ENCODE data around the gene GLIPR2. TPM values are rescaled to one million over a fixed set of nuclear protein-coding genes. Genes with fewer than 3 reads are reported as not detected.
A peak's percentile ranks its signal among the peaks of the same experiment; 100 is the strongest.

GLIPR2 gene
- total RNA-seq, 4 donors from 2014 or later = 3.3 to 5.3 (median 3.9) TPM

DNA sequence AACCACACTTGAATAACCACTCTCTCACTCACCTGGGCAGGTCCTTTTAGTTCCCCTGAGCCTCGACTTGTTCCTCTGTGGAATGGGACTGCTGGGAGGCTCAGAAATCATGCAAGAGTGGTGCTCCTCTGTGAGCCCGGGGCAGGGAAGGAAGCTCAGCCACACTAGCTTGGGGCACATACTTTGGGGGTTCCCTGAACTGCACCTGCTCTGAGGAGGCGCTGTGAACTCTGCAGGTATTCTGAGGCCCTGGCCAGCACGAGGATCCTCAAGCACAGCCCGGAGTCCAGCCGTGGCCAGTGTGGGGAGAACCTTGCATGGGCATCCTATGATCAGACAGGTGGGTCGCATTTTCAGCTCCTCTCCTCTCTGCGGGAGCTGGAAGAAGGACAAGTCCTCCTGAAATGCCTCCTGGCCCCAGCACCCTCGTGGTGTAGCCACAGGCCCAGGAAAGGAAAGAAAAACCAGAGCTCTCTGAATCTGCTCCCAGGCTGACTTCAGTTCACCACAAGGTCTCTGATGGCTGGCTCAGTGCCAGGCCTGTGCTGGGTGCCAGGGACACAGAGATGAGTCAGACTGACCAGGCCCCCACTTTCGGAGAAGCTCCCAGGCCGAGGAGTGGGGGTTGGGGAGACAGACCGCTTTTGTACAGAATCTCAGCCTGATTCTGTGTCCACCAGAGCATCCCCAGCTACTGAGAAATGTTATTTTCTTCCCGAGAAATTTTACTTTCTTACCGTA, 11.9 kb downstream of the GLIPR2 start:
- TF ChIP-seq CTCF (IDR thresholded peaks at IDR 0.05 in 4 of 5, conservative IDR thresholded peaks at IDR 0.05 in 1 of 5) (no peak), POLR2A (IDR thresholded peaks at IDR 0.05) (no peak)

DNA sequence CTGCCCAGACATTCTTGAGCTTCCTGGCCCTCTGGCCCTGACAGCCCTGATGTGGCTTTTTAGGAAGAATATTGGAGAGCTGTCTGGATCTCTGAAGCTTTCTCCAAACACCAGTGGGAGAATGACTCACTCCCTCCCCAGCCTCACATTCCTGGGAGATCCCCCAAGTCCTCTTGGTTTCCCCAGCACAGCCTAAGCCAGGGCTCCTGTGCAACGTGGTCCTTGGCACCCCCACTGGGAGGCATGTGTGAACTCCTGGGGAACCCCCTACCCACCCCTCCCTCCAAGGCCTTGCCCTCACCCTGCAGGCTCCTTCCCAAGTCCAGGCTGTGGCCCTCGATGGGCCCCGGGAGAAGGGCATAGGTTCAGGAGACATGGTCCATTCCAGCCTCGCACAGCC, 12.7 kb downstream of the GLIPR2 start:
- intact Hi-C loops (cut with DNase I; ENCODE audit: low total_unique reads) (no loop called here), in situ Hi-C loops (cut with MboI; ENCODE audit: low sequenced_read_pairs in 4 of 4) (no loop called here)
- TF ChIP-seq POLR2A (IDR thresholded peaks at IDR 0.05) = no peak
- no peak for DNase-seq
- Histone ChIP-seq H3K4me3 (no peak overlapping the region), H3K27me3 (peaks cover 0 to 2% (median 0%) of the 10 kb centered on the region in 3 donors), H3K4me1 (peaks cover 5 to 7% of the 10 kb centered on the region in 2 donors), H3K27ac (peak overlapping the region in 3 of 4 donors; percentile 27 to 58 (median 35)), H3K9me3 (no peaks in the 10 kb centered on the region), H3K36me3 (no peaks in the 10 kb centered on the region)
- no peak for ATAC-seq

More for the DNA sequence above, 11.9 kb downstream of the GLIPR2 start:
- no peaks in the 10 kb centered on the region for H3K36me3 ChIP-seq
- H3K27ac ChIP-seq = peak overlapping the region; percentile 27 to 58 (median 40)
- H3K9me3 ChIP-seq = no peaks in the 10 kb centered on the region
- peaks cover 3 to 7% of the 10 kb centered on the region in 2 donors for H3K4me1 ChIP-seq
- H3K27me3 ChIP-seq = peaks cover 0 to 2% (median 0%) of the 10 kb centered on the region in 3 donors
- ATAC-seq (peak; percentile 73 to 83), DNase-seq (peak; percentile 78 to 88)
- in situ Hi-C loops (cut with MboI; ENCODE audit: low sequenced_read_pairs in 4 of 4) = no loop called here
- intact Hi-C loops (cut with DNase I; ENCODE audit: low total_unique reads) = no loop called here
- no peak overlapping the region for H3K4me3 ChIP-seq

GRCh38 chr9:36150574-36151315, 14.2 kb downstream of the GLIPR2 start:
- intact Hi-C loops (cut with DNase I; ENCODE audit: low total_unique reads) = no loop called here
- H3K27me3 ChIP-seq = no peaks in the 10 kb centered on the region
- H3K36me3 ChIP-seq = no peaks in the 10 kb centered on the region
- TF ChIP-seq CTCF (IDR thresholded peaks at IDR 0.05 in 4 of 5, conservative IDR thresholded peaks at IDR 0.05 in 1 of 5) (no peak), POLR2A (IDR thresholded peaks at IDR 0.05) (no peak)
- ATAC-seq (no peak), DNase-seq (no peak)
- H3K4me1 ChIP-seq = peaks cover 7 to 8% of the 10 kb centered on the region in 2 donors
- H3K9me3 ChIP-seq = no peaks in the 10 kb centered on the region
- in situ Hi-C loops (cut with MboI; ENCODE audit: low sequenced_read_pairs in 4 of 4) = no loop called here
- H3K27ac ChIP-seq = peak overlapping the region in 2 of 4 donors; percentile 24 to 44
- no peak overlapping the region for H3K4me3 ChIP-seq

DNA sequence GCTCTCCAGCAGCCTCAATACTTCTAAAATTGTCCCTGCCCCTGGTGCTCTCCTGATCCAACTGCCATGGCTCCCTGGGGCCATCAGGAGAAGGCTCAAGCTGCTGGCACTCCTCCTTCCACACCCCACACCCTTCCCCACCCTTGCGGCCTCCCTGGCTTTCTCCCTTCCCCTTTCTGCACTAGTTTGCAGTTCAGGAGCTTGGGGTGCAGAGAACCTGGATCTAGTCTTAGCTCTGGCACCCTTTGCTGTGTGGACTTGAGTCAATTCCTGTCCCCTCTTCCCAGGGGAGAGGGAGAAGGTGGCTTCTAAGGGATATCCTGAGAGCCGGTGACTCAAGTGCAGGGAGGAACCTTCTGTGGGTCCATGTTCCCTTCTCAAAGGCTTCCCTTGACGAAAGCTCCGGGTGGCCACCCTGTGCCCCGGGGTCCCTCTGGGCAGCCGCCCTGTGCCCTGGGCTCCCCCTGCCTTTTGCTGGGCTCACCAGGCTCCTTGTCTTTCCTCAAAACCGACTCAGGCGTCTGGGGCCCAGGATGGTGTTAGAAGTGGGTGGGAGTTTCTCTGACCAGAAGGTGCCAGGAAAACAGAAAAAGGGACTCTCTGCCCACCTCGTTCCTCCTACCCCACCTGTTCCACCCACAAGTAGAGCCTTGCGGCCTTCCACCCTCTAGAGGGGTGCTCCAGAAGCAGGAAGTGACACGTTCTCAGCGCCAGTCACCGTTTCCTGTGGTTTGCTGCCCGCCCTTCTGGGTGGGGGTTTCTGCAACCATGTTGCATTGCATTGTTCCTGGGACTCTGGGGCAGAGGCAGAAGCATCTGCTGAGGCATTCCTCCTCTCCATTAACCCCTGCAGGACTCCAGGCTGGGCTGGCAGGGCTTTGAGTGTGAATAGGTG, 15.0 kb downstream of the GLIPR2 start:
- H3K36me3 ChIP-seq = no peaks in the 10 kb centered on the region
- no peaks in the 10 kb centered on the region for H3K27me3 ChIP-seq
- peaks cover 7 to 8% of the 10 kb centered on the region in 2 donors for H3K4me1 ChIP-seq
- intact Hi-C loops (cut with DNase I; ENCODE audit: low total_unique reads) (no loop called here), in situ Hi-C loops (cut with MboI; ENCODE audit: low sequenced_read_pairs in 4 of 4) (no loop called here)
- H3K4me3 ChIP-seq = no peak overlapping the region
- no peak for DNase-seq
- TF ChIP-seq POLR2A (IDR thresholded peaks at IDR 0.05) = no peak
- peak overlapping the region in 3 of 4 donors; percentile 24 to 44 (median 36) for H3K27ac ChIP-seq
- H3K9me3 ChIP-seq = no peaks in the 10 kb centered on the region
- no peak for ATAC-seq

- Histone ChIP-seq H3K27ac (peak overlapping the region in 2 of 4 donors; percentile 41 to 59), H3K4me1 (peaks cover 5 to 8% of the 10 kb centered on the region in 2 donors), H3K36me3 (no peaks in the 10 kb centered on the region), H3K27me3 (no peaks in the 10 kb centered on the region), H3K4me3 (no peak overlapping the region), H3K9me3 (no peaks in the 10 kb centered on the region)
- ATAC-seq (no peak), DNase-seq (no peak)
- intact Hi-C loops (cut with DNase I; ENCODE audit: low total_unique reads) (no loop called here), in situ Hi-C loops (cut with MboI; ENCODE audit: low sequenced_read_pairs in 4 of 4) (no loop called here)
- no peak for TF ChIP-seq CTCF (IDR thresholded peaks at IDR 0.05 in 4 of 5, conservative IDR thresholded peaks at IDR 0.05 in 1 of 5)
- no peak for TF ChIP-seq POLR2A (IDR thresholded peaks at IDR 0.05)
Measured at GRCh38 chr9:36152741-36153438, 16.4 kb downstream of the GLIPR2 start.
